Central memory CD4-positive, alpha-beta T cell (primary cell): ENCODE results near the gene BBC3.
"Not testable (repeated sequence)": the region's sequence is repeated elsewhere in the genome, so short reads cannot be mapped to it uniquely, and the experiment has no call there.

Source experiments
- DNase-seq: peaks from one replicate; pipeline ENCODE4 v3.0.0; 2022

Gene BBC3

GRCh38 chr19:47257411-47258169, 26.6 kb upstream of the BBC3 start:
- no peak for DNase-seq

GRCh38 chr19:47256693-47257410, 25.9 kb upstream of the BBC3 start:
- DNase-seq = peak; percentile 97

- DNase-seq = peak; percentile 92
These were observed 25.1 kb upstream of the BBC3 start, which contains the start of gene CCDC9 for GRCh38 chr19:47255879-47256692. Gene CCDC9, plus strand, starts transcription at chr19:47256525. Its CDS starts 1,876 bp downstream, at chr19:47258401.

- DNase-seq = no peak
These were observed 23.0 kb upstream of the BBC3 start for GRCh38 chr19:47253970-47254369.

- DNase-seq = no peak
These were observed 22.5 kb upstream of the BBC3 start for GRCh38 chr19:47253467-47253881.

- DNase-seq = not testable (repeated sequence)
These were observed 22.0 kb upstream of the BBC3 start for GRCh38 chr19:47253016-47253415.

- DNase-seq = peak; percentile 70
These were observed 16.4 kb upstream of the BBC3 start for GRCh38 chr19:47247308-47247990.

GRCh38 chr19:47243776-47244547, 13.0 kb upstream of the BBC3 start:
- peak; percentile 85 for DNase-seq

- DNase-seq = no peak
These were observed 12.4 kb upstream of the BBC3 start for GRCh38 chr19:47243364-47243775.

GRCh38 chr19:47241919-47242577, 11.0 kb upstream of the BBC3 start:
- no peak for DNase-seq

- DNase-seq = peak; percentile 82
These were observed 10.3 kb upstream of the BBC3 start for GRCh38 chr19:47240996-47241918.

GRCh38 chr19:47240556-47240955, 9.6 kb upstream of the BBC3 start:
- DNase-seq = no peak

- DNase-seq = peak; percentile 55
These were observed 8.8 kb upstream of the BBC3 start for GRCh38 chr19:47239610-47240296.

- peak; percentile 8 for DNase-seq
These were observed 8.2 kb upstream of the BBC3 start for GRCh38 chr19:47239152-47239551.

- DNase-seq = no peak
These were observed 5.2 kb upstream of the BBC3 start for GRCh38 chr19:47236072-47236675.

- no peak for DNase-seq
These were observed 1.6 kb upstream of the BBC3 start for GRCh38 chr19:47232422-47233211.

- DNase-seq = peak; percentile 87
These were observed 436 bp upstream of the BBC3 start for GRCh38 chr19:47231215-47232054.
